ENCODE results near the gene CHRND. TPM values are rescaled to one million over a fixed set of nuclear protein-coding genes. Genes with fewer than 3 reads are reported as not detected.

CHRND gene
- total RNA-seq, 1 experiment from 2014 or later: not detected

DNA sequence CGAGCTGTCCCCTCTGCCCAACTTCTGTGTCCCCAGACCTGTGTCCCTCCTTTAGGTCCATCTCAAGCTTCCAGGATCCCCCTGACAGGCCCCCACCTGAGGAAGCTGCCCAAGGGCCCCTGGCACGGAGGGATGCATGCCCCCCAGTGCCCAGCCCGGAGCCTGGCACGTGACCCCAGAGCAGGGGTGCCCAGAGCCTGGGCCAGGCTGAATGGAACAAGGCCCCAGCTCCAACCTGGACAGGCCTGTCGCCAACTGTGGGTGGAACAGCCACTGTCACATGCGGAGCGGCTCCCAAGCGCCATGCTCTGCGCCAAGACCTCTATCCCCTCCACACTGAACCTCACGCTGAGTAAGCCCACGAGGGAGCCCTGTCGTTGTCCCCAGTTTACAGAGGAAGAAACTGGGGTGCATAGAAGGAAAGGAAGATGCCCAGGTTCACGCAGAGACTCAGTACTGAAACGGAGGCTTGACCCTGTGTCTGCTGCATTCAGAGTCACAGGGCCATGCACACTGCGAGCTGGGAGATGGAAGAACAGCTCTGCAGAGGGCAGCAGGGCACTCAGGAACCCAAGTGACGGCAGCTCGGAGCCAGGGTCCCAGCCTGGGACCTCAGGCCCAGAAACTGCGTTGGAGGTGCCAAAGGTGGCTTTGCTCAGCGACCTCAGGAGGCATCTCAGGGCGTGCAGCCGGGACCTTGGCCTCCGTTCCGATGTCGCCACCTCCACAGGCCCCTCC is 32.8 kb upstream of the CHRND start:
- Histone ChIP-seq H3K36me3 (replicated peaks; ENCODE audit: control insufficient read depth, insufficient read depth, low read length) (no peaks in the 10 kb centered on the region), H3K4me3 (ENCODE audit: insufficient read depth, low read depth, low read length) (no peak overlapping the region), H3K27me3 (ENCODE audit: control insufficient read depth, insufficient read depth, low read length) (peaks cover 13% of the 10 kb centered on the region)
- no peak for DNase-seq

DNA sequence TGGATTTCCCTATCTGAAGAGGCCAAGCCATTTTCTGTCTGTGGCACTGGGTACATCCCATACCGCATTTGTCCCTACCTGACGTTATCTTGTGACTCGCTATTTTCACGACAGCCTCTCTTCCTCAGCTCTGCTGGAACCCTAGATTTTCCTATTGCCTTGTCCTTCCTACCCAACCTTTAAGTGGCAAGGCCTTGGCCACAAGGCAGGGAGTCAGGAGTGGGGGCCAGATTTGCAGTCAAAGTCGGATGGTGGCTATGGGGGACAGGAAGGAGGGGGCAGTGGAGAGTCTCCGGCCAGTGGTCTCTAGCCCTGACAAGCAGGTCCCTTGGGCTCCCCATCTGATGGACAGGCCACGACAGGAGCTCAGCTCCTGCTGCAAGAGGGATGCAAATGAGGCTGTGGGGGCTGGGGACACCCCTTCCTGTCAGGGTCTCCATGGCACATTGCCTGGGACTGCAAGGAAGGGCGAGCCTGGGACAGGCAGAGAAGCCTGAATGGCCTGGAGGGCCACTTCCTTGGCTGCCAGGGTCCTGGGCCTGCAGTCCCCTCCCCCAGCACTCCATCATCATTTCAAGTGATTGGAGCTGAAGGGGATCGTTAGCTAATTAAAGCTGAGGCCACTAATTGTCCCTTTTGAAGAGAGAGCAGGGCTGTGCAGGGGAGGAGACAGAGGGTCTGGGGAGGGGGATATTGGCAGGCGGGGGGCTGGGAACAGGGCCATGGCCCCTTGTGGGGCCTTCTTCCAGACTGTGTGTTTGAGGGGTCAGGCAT is 32.1 kb upstream of the CHRND start:
- H3K27me3 ChIP-seq (ENCODE audit: control insufficient read depth, insufficient read depth, low read length): peaks cover 6% of the 10 kb centered on the region
- no peaks in the 10 kb centered on the region for H3K36me3 ChIP-seq (replicated peaks; ENCODE audit: control insufficient read depth, insufficient read depth, low read length)
- peak; percentile 58 for DNase-seq
- no peak overlapping the region for H3K4me3 ChIP-seq (ENCODE audit: insufficient read depth, low read depth, low read length)

DNA sequence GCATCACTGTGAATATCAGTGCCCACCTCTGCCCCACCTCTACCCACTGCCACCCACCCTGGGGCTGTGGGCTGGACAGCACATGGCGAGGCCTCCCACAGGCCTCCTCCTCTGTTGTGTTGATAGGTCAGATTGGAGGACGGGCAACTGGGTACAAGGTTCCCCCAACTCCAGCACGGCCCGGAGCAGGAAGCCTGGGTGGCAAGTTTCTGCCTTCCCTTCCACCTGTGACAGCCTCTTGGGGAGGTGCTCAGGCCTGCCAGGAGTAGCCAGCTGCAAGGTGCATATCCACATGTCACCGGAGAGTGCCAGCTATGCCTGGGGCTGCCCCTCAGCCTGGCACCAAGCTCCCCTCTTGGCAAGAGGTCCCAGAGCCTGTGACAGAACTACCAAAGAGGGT is 31.4 kb upstream of the CHRND start:
- Histone ChIP-seq H3K4me3 (ENCODE audit: insufficient read depth, low read depth, low read length) (no peak overlapping the region), H3K36me3 (replicated peaks; ENCODE audit: control insufficient read depth, insufficient read depth, low read length) (no peaks in the 10 kb centered on the region), H3K27me3 (ENCODE audit: control insufficient read depth, insufficient read depth, low read length) (peaks cover 3% of the 10 kb centered on the region; the same call in 1 of the 2 replicates)
- no peak for DNase-seq

DNA sequence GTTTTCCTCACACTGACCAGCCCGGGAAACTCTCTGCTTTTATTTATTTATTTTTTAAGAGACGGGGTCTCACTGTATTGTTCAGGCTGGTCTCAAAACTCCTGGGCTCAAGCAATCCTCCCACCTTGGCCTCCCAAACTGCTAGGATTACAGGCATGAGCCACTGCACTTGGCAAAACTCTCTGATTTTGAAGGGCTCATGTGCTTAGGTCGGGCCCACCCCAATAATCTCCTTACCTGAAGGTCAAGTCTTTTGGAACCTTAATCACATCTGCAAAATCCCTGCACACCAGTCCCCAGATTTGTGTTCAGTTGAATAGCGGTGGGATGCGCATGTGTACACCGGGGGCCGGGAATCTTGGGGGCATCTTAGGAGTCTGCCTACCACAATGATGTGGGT is 30.7 kb upstream of the CHRND start:
- no peak overlapping the region for H3K4me3 ChIP-seq (ENCODE audit: insufficient read depth, low read depth, low read length)
- no peak for DNase-seq
- H3K27me3 ChIP-seq (ENCODE audit: control insufficient read depth, insufficient read depth, low read length): no peaks in the 10 kb centered on the region; the same call in 1 of the 2 replicates

DNA sequence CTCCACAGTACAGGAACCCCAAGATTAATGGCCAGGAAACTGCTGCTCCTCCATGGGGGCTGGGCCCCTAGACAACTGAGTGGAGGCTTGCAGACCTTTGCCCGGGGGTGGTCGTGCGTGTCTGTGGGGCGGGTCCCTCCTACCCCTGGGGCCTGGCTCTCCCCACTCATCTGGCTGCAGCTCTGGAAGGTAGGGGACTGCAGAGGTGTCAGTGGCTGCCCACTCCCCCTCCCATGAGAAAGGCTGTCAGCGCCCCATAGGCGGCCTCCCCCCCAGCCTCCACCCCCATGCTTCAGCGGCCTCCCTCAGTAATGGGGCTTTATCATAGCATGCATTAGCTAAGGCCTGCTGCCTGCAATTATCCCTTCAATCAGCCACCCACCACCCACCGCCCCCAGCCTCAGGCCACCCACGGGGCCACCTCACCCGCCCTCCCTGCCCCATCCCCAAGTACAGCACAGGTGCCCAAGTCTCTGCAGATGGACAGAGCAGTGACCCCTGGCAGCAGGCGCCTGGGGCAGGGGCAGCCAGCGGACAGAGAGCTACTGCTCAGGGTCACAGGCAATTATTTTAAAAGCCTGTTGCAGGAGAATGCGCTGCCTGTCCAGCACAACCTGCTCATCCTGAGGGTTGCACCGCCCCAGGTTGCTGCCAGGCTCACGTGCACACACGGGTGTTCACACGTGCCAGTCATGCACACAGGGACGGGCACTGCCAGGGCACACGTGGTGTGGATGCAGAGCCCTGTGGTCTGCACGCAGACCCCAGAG is 29.3 kb upstream of the CHRND start:
- no peaks in the 10 kb centered on the region for H3K36me3 ChIP-seq (replicated peaks; ENCODE audit: control insufficient read depth, insufficient read depth, low read length)
- no peak overlapping the region for H3K4me3 ChIP-seq (ENCODE audit: insufficient read depth, low read depth, low read length)
- peaks cover 2% of the 10 kb centered on the region for H3K27me3 ChIP-seq (ENCODE audit: control insufficient read depth, insufficient read depth, low read length)
- DNase-seq: no peak

More for the DNA sequence above, 30.7 kb upstream of the CHRND start:
- H3K36me3 ChIP-seq (replicated peaks; ENCODE audit: control insufficient read depth, insufficient read depth, low read length): no peaks in the 10 kb centered on the region

DNA sequence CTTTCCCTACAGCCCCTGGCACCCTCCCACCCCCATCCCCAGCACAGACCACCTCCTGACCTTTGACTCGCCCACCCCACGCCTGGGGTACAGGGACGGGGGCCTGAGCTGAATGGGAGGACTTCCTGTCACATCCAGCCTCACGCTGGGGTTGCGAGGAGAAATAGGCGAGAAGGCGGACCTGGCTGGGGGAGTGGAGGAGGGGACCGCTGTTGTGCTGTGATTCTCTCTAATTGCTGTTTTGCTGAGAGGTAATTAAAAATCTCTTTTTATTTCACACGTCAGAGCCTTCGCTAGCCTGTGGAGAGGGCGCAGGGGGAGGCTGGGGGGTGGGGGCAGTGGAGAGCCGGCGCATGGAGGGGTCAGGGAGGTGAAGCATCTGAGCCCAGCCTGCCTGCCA is 28.6 kb upstream of the CHRND start:
- no peaks in the 10 kb centered on the region for H3K36me3 ChIP-seq (replicated peaks; ENCODE audit: control insufficient read depth, insufficient read depth, low read length)
- no peak overlapping the region for H3K4me3 ChIP-seq (ENCODE audit: insufficient read depth, low read depth, low read length)
- peak; percentile 72 for DNase-seq
- peaks cover 4% of the 10 kb centered on the region for H3K27me3 ChIP-seq (ENCODE audit: control insufficient read depth, insufficient read depth, low read length)

DNA sequence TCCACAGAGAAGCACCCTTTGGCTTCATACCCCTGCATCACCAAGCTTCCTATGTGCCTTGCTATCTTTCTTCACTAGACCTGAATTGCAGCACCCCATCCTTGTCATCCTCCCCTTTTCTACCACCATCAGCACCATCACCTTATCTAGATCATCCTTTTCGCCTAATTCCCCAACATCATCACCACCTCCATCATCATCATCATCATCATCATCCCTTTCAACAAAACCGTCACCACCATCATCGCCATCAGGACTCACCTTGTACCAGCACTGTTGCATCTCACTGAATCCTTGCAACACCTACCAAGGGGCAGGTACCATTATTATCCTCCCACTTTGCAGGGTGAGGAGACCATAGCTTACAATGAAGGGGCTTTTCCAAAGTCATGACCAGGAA is 27.5 kb upstream of the CHRND start:
- no peak for DNase-seq
- Histone ChIP-seq H3K4me3 (ENCODE audit: insufficient read depth, low read depth, low read length) (no peak overlapping the region), H3K36me3 (replicated peaks; ENCODE audit: control insufficient read depth, insufficient read depth, low read length) (no peaks in the 10 kb centered on the region), H3K27me3 (ENCODE audit: control insufficient read depth, insufficient read depth, low read length) (peaks cover 14% of the 10 kb centered on the region)

DNA sequence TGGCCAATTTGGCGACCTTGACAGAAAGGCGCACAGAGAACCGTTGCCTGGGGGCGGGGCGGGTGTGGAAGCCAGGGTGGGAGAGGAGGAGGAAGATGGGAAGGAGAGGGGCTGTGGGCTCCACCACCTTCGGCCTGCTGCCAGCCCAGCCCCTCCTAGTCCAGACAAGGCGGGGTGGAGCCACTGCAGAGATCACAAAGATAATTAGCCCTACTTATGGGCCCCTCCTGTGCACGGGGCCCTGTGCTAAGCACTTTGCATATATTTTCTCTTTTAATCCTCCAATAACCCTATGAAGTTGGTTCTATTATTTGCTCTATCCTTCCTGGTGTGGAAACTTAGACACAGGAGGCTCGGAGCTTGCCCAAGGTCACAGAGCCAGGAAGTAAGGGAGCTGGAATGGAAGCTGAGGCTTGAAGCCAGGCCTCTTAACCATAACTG is 24.6 kb upstream of the CHRND start:
- Histone ChIP-seq H3K4me3 (ENCODE audit: insufficient read depth, low read depth, low read length) (no peak overlapping the region), H3K36me3 (replicated peaks; ENCODE audit: control insufficient read depth, insufficient read depth, low read length) (no peaks in the 10 kb centered on the region), H3K27me3 (ENCODE audit: control insufficient read depth, insufficient read depth, low read length) (peaks cover 36% of the 10 kb centered on the region)
- peak; percentile 65 for DNase-seq

DNA sequence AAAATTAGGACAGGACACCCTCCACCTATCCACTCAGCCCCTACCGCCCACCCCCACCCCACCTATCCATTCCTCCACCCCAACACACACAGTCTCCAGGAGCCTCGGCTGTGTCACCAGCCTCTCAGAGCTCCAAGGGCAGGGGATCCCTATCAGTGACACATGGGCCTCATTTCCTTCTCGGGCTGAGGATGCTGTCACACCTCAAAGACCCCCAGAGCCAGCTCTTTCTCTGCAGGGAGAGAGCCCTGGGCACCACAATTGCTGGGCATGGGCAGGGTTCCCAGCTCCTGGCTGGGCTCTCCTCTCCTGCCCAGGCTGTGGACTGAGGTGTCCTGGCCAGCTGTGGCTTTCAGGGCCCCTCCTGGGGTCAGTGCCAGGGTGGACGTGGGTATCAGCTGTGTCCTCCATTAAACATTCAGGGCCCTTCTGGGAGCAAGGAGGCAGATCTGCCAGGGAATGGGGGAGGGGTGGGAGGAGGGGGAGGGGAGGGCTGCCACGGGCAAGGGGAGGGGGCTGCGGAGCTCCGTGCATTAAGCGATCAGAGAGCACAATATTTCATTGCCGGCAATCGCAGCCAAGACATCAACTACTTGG is 24.1 kb upstream of the CHRND start:
- no peaks in the 10 kb centered on the region for H3K36me3 ChIP-seq (replicated peaks; ENCODE audit: control insufficient read depth, insufficient read depth, low read length)
- peak; percentile 84 for DNase-seq
- H3K27me3 ChIP-seq (ENCODE audit: control insufficient read depth, insufficient read depth, low read length): peaks cover 39% of the 10 kb centered on the region
- peak overlapping the region; percentile 71; the same call in 1 of the 2 replicates for H3K4me3 ChIP-seq (ENCODE audit: insufficient read depth, low read depth, low read length)

DNA sequence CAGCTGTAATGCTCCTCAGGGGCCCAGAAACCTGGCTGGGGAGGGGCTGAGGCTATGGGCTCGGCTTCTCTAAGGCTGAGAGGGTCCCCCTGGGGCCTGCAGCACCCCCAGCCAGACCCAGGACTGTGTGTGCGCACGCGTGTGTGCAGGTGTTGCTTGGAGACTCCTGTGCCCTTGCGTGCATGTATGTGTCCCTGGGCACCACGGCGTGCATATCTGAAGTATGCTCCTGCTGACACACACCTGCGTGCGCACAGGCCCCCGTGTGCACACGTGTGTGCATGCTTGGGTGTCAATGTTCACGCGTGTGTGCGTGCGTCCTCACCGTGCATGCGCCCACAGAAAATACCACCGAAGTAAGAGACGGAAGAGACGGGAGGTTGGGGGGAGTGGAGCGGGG is 23.4 kb upstream of the CHRND start:
- Histone ChIP-seq H3K27me3 (ENCODE audit: control insufficient read depth, insufficient read depth, low read length) (peaks cover 40% of the 10 kb centered on the region), H3K4me3 (ENCODE audit: insufficient read depth, low read depth, low read length) (peak overlapping the region; percentile 71), H3K36me3 (replicated peaks; ENCODE audit: control insufficient read depth, insufficient read depth, low read length) (no peaks in the 10 kb centered on the region)
- peak; percentile 82 for DNase-seq

DNA sequence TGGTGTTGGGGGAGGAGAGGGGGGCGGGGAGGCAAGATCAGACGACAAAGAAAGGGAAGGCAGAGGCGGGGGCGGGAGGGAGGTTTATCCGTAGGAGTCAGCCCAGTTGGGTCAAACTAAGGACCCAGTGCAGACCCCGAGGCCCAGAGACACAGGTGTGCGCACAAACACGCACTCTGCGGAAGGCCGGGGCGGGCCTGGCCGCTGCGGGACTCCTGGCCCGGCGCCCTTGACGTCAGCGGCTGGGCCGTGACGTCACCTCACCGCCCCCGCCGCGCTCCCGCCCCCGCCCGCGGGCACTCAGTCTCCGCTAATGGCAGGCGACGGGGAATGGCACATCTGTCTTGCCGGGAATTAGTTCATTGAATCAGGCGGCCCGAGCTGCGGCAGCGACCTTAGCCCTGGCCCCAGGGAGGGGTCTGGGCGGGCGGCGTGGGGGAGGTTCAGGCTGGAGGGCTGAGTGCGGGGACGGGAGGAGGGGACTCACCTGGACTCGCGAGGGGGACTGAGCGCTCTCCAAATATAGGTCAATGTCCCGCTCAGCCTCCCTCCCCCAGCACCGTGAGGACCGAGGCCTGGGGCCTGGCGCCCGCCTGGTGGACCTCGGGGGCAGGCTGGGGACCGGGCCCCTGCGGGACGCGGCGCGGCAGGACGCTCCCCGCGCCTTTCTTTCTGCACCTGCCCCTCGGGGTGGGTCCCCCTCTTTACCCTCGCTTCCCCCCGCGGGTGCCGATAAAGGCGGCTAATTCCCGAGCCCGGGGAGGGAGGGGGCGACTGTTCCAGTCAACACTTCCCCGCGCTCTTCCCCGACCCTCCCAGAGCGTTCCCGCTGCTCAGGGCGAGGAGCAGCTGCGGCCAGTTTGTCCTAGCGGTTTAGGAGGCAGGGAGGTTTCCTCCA is 22.8 kb upstream of the CHRND start:
- H3K27me3 ChIP-seq (ENCODE audit: control insufficient read depth, insufficient read depth, low read length): peaks cover 40% of the 10 kb centered on the region
- H3K4me3 ChIP-seq (ENCODE audit: insufficient read depth, low read depth, low read length): peak overlapping the region; percentile 71
- DNase-seq: peak; percentile 93
- no peaks in the 10 kb centered on the region for H3K36me3 ChIP-seq (replicated peaks; ENCODE audit: control insufficient read depth, insufficient read depth, low read length)

DNA sequence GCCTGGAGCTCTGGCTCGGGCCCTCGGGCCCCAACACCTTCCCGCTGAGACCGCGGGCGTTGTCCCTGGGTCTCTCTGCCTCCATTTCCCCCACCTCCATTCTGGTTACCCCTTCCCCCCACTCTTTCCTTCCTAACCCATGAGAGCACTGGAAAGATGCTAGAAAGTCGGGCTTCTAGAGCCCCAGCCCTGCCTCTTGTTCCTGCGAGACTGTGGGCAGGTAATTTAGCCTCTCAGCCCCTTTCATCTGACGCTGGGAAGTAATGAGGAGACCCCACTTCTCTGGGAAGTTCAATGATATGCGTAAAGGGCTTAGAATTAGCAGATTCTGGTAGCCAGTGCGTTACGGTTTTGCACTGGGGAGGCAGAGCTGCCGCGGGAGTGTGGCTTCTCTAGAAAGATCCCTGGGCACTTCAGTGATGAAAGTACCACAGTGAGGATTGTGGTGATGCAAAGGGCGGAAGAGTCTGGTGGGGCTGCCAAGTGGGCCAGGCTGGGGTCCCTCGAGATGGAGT is 22.1 kb upstream of the CHRND start:
- H3K4me3 ChIP-seq (ENCODE audit: insufficient read depth, low read depth, low read length): peak overlapping the region; percentile 71
- DNase-seq: no peak
- peaks cover 40% of the 10 kb centered on the region for H3K27me3 ChIP-seq (ENCODE audit: control insufficient read depth, insufficient read depth, low read length)
- H3K36me3 ChIP-seq (replicated peaks; ENCODE audit: control insufficient read depth, insufficient read depth, low read length): no peaks in the 10 kb centered on the region

DNA sequence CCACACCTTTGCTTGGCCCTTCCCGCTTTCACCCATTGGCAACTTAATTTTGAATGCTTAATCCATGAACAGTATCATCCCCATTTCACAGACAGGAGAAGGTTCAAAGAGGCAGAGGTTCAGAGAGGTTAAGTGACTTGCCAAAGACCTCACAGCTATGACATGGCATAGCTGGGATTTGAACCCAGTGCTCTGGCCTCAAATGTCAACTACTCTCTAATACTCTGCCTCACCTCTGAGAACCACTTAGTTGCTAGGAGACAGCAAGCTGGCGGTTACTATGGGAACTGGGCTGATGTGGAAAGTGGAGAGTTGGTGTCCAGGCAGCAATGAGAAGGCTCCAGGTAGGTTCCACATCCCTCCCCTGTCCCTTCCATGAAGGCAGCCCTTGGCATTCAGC is 21.5 kb upstream of the CHRND start:
- no peaks in the 10 kb centered on the region for H3K36me3 ChIP-seq (replicated peaks; ENCODE audit: control insufficient read depth, insufficient read depth, low read length)
- peaks cover 40% of the 10 kb centered on the region for H3K27me3 ChIP-seq (ENCODE audit: control insufficient read depth, insufficient read depth, low read length)
- DNase-seq: peak; percentile 70
- no peak overlapping the region for H3K4me3 ChIP-seq (ENCODE audit: insufficient read depth, low read depth, low read length)
